ENCODE results near the gene TXK.

The TXK gene

GRCh38 chr4:48044298-48044697 lies 89.8 kb downstream of the TXK start:
- H2BK120ac ChIP-seq (ENCODE audit: low read depth, low read length), result no peak overlapping the region
- no peaks in the 10 kb centered on the region for H3K27me3 ChIP-seq (ENCODE audit: insufficient read depth, low read length, poor library complexity)
- H3K23ac ChIP-seq (ENCODE audit: low read length), result no peak overlapping the region
- H3K4ac ChIP-seq (ENCODE audit: low read depth, low read length), result no peak overlapping the region
- no peaks in the 10 kb centered on the region for H3K36me3 ChIP-seq (ENCODE audit: control insufficient read depth, insufficient read depth, low read length)
- H3K4me3 ChIP-seq (ENCODE audit: low read length), result no peak overlapping the region
- DNase-seq, result no peak
- H4K5ac ChIP-seq (ENCODE audit: low read length), result no peak overlapping the region
- H4K8ac ChIP-seq (ENCODE audit: low read depth, low read length), result no peak overlapping the region
- no peak overlapping the region for H3K9ac ChIP-seq (ENCODE audit: low read length)
- no peaks in the 10 kb centered on the region for H3K79me2 ChIP-seq (ENCODE audit: control insufficient read depth, insufficient read depth, low read length)
- H3K18ac ChIP-seq (ENCODE audit: low read length), result no peak overlapping the region
- H2BK15ac ChIP-seq (replicated peaks; ENCODE audit: low read depth), result no peak overlapping the region
- WGBS (ENCODE audit: extremely low coverage, insufficient coverage, low lambda C conversion rate), result no CpG with 5 or more reads among the region's 2 CpGs
- H3K27ac ChIP-seq (ENCODE audit: low read depth, low read length), result no peak overlapping the region
- no peak overlapping the region for H2AK5ac ChIP-seq (ENCODE audit: low read length)
- no peak overlapping the region for H2BK5ac ChIP-seq (ENCODE audit: low read length)
- no peak overlapping the region for H3K56ac ChIP-seq (ENCODE audit: low read length)
- no peak overlapping the region for H3K4me2 ChIP-seq (ENCODE audit: low read length)
- H3K4me1 ChIP-seq (ENCODE audit: control insufficient read depth, low read depth, low read length), result no peaks in the 10 kb centered on the region
- no peaks in the 10 kb centered on the region for H3K79me1 ChIP-seq (ENCODE audit: low read length)

- H3K4me3 ChIP-seq (ENCODE audit: low read length), result no peak overlapping the region
- H3K27ac ChIP-seq (ENCODE audit: low read depth, low read length), result no peak overlapping the region
- no CpG with 5 or more reads among the region's 2 CpGs for WGBS (ENCODE audit: extremely low coverage, insufficient coverage, low lambda C conversion rate)
- H3K18ac ChIP-seq (ENCODE audit: low read length), result no peak overlapping the region
- H2BK15ac ChIP-seq (replicated peaks; ENCODE audit: low read depth), result no peak overlapping the region
- H3K9ac ChIP-seq (ENCODE audit: low read length), result no peak overlapping the region
- H3K23ac ChIP-seq (ENCODE audit: low read length), result no peak overlapping the region
- no peaks in the 10 kb centered on the region for H3K79me1 ChIP-seq (ENCODE audit: low read length)
- H3K36me3 ChIP-seq (ENCODE audit: control insufficient read depth, insufficient read depth, low read length), result no peaks in the 10 kb centered on the region
- no peak overlapping the region for H2BK5ac ChIP-seq (ENCODE audit: low read length)
- no peak for DNase-seq
- no peak overlapping the region for H2BK120ac ChIP-seq (ENCODE audit: low read depth, low read length)
- H3K79me2 ChIP-seq (ENCODE audit: control insufficient read depth, insufficient read depth, low read length), result no peaks in the 10 kb centered on the region
- H4K8ac ChIP-seq (ENCODE audit: low read depth, low read length), result no peak overlapping the region
- H3K4me2 ChIP-seq (ENCODE audit: low read length), result no peak overlapping the region
- H3K56ac ChIP-seq (ENCODE audit: low read length), result no peak overlapping the region
- no peaks in the 10 kb centered on the region for H3K4me1 ChIP-seq (ENCODE audit: control insufficient read depth, low read depth, low read length)
- H3K27me3 ChIP-seq (ENCODE audit: insufficient read depth, low read length, poor library complexity), result no peaks in the 10 kb centered on the region
- H3K4ac ChIP-seq (ENCODE audit: low read depth, low read length), result no peak overlapping the region
- H2AK5ac ChIP-seq (ENCODE audit: low read length), result no peak overlapping the region
- H4K5ac ChIP-seq (ENCODE audit: low read length), result no peak overlapping the region
Measured at GRCh38 chr4:48043504-48043903, 90.5 kb downstream of the TXK start.

GRCh38 chr4:48042979-48043461 lies 91.0 kb downstream of the TXK start:
- no CpG with 5 or more reads among the region's 3 CpGs for WGBS (ENCODE audit: extremely low coverage, insufficient coverage, low lambda C conversion rate)
- peak; percentile 11 for DNase-seq

GRCh38 chr4:48041535-48042137 lies 92.4 kb downstream of the TXK start:
- H3K4me1 ChIP-seq (ENCODE audit: control insufficient read depth, low read depth, low read length), result no peaks in the 10 kb centered on the region
- no peak overlapping the region for H3K27ac ChIP-seq (ENCODE audit: low read depth, low read length)
- H3K79me1 ChIP-seq (ENCODE audit: low read length), result no peaks in the 10 kb centered on the region
- WGBS (ENCODE audit: extremely low coverage, insufficient coverage, low lambda C conversion rate), result no CpG with 5 or more reads among the region's 4 CpGs
- no peaks in the 10 kb centered on the region for H3K27me3 ChIP-seq (ENCODE audit: insufficient read depth, low read length, poor library complexity)
- no peak overlapping the region for H4K5ac ChIP-seq (ENCODE audit: low read length)
- H3K4me3 ChIP-seq (ENCODE audit: low read length), result no peak overlapping the region
- no peak overlapping the region for H3K4me2 ChIP-seq (ENCODE audit: low read length)
- no peak overlapping the region for H3K9ac ChIP-seq (ENCODE audit: low read length)
- H3K56ac ChIP-seq (ENCODE audit: low read length), result no peak overlapping the region
- no peak overlapping the region for H3K23ac ChIP-seq (ENCODE audit: low read length)
- no peak overlapping the region for H2BK120ac ChIP-seq (ENCODE audit: low read depth, low read length)
- H2BK15ac ChIP-seq (replicated peaks; ENCODE audit: low read depth), result no peak overlapping the region
- no peak for DNase-seq
- no peak overlapping the region for H2AK5ac ChIP-seq (ENCODE audit: low read length)
- H2BK5ac ChIP-seq (ENCODE audit: low read length), result no peak overlapping the region
- no peak overlapping the region for H3K18ac ChIP-seq (ENCODE audit: low read length)
- no peak overlapping the region for H4K8ac ChIP-seq (ENCODE audit: low read depth, low read length)
- no peak overlapping the region for H3K4ac ChIP-seq (ENCODE audit: low read depth, low read length)
- H3K79me2 ChIP-seq (ENCODE audit: control insufficient read depth, insufficient read depth, low read length), result no peaks in the 10 kb centered on the region
- no peaks in the 10 kb centered on the region for H3K36me3 ChIP-seq (ENCODE audit: control insufficient read depth, insufficient read depth, low read length)

More at GRCh38 chr4:48042979-48043461, 91.0 kb downstream of the TXK start:
- Histone ChIP-seq H3K27ac (ENCODE audit: low read depth, low read length) (no peak overlapping the region), H2BK120ac (ENCODE audit: low read depth, low read length) (no peak overlapping the region), H3K4me2 (ENCODE audit: low read length) (no peak overlapping the region), H4K5ac (ENCODE audit: low read length) (no peak overlapping the region), H3K18ac (ENCODE audit: low read length) (no peak overlapping the region), H3K27me3 (ENCODE audit: insufficient read depth, low read length, poor library complexity) (no peaks in the 10 kb centered on the region), H4K8ac (ENCODE audit: low read depth, low read length) (no peak overlapping the region), H2AK5ac (ENCODE audit: low read length) (no peak overlapping the region), H3K79me1 (ENCODE audit: low read length) (no peaks in the 10 kb centered on the region), H3K23ac (ENCODE audit: low read length) (no peak overlapping the region), H3K4ac (ENCODE audit: low read depth, low read length) (no peak overlapping the region), H3K79me2 (ENCODE audit: control insufficient read depth, insufficient read depth, low read length) (no peaks in the 10 kb centered on the region), H3K9ac (ENCODE audit: low read length) (no peak overlapping the region), H3K56ac (ENCODE audit: low read length) (no peak overlapping the region), H2BK15ac (replicated peaks; ENCODE audit: low read depth) (no peak overlapping the region), H3K36me3 (ENCODE audit: control insufficient read depth, insufficient read depth, low read length) (no peaks in the 10 kb centered on the region), H2BK5ac (ENCODE audit: low read length) (no peak overlapping the region), H3K4me3 (ENCODE audit: low read length) (no peak overlapping the region), H3K4me1 (ENCODE audit: control insufficient read depth, low read depth, low read length) (no peaks in the 10 kb centered on the region)

- no peak overlapping the region for H2BK15ac ChIP-seq (replicated peaks; ENCODE audit: low read depth)
- H3K4me3 ChIP-seq (ENCODE audit: low read length), result no peak overlapping the region
- H2AK5ac ChIP-seq (ENCODE audit: low read length), result no peak overlapping the region
- H3K4ac ChIP-seq (ENCODE audit: low read depth, low read length), result no peak overlapping the region
- no peak overlapping the region for H3K56ac ChIP-seq (ENCODE audit: low read length)
- H3K79me2 ChIP-seq (ENCODE audit: control insufficient read depth, insufficient read depth, low read length), result no peaks in the 10 kb centered on the region
- H3K27me3 ChIP-seq (ENCODE audit: insufficient read depth, low read length, poor library complexity), result no peaks in the 10 kb centered on the region
- no peaks in the 10 kb centered on the region for H3K4me1 ChIP-seq (ENCODE audit: control insufficient read depth, low read depth, low read length)
- no peak overlapping the region for H3K18ac ChIP-seq (ENCODE audit: low read length)
- no peaks in the 10 kb centered on the region for H3K36me3 ChIP-seq (ENCODE audit: control insufficient read depth, insufficient read depth, low read length)
- H4K5ac ChIP-seq (ENCODE audit: low read length), result no peak overlapping the region
- no peak overlapping the region for H2BK120ac ChIP-seq (ENCODE audit: low read depth, low read length)
- H3K9ac ChIP-seq (ENCODE audit: low read length), result no peak overlapping the region
- no peak overlapping the region for H3K4me2 ChIP-seq (ENCODE audit: low read length)
- H3K27ac ChIP-seq (ENCODE audit: low read depth, low read length), result no peak overlapping the region
- no peak overlapping the region for H2BK5ac ChIP-seq (ENCODE audit: low read length)
- H4K8ac ChIP-seq (ENCODE audit: low read depth, low read length), result no peak overlapping the region
- H3K79me1 ChIP-seq (ENCODE audit: low read length), result no peaks in the 10 kb centered on the region
- H3K23ac ChIP-seq (ENCODE audit: low read length), result no peak overlapping the region
- DNase-seq, result no peak
Measured at GRCh38 chr4:48039561-48039960, 94.5 kb downstream of the TXK start.

- Histone ChIP-seq H2AK5ac (ENCODE audit: low read length) (no peak overlapping the region), H3K27me3 (ENCODE audit: insufficient read depth, low read length, poor library complexity) (no peaks in the 10 kb centered on the region), H3K4me3 (ENCODE audit: low read length) (no peak overlapping the region), H4K8ac (ENCODE audit: low read depth, low read length) (no peak overlapping the region), H3K27ac (ENCODE audit: low read depth, low read length) (no peak overlapping the region), H3K4me2 (ENCODE audit: low read length) (no peak overlapping the region), H3K79me2 (ENCODE audit: control insufficient read depth, insufficient read depth, low read length) (no peaks in the 10 kb centered on the region), H3K18ac (ENCODE audit: low read length) (no peak overlapping the region), H4K5ac (ENCODE audit: low read length) (no peak overlapping the region), H3K36me3 (ENCODE audit: control insufficient read depth, insufficient read depth, low read length) (no peaks in the 10 kb centered on the region), H3K4me1 (ENCODE audit: control insufficient read depth, low read depth, low read length) (no peaks in the 10 kb centered on the region), H3K79me1 (ENCODE audit: low read length) (no peaks in the 10 kb centered on the region), H3K56ac (ENCODE audit: low read length) (no peak overlapping the region), H2BK120ac (ENCODE audit: low read depth, low read length) (no peak overlapping the region), H3K23ac (ENCODE audit: low read length) (no peak overlapping the region), H3K4ac (ENCODE audit: low read depth, low read length) (no peak overlapping the region), H3K9ac (ENCODE audit: low read length) (no peak overlapping the region), H2BK5ac (ENCODE audit: low read length) (no peak overlapping the region), H2BK15ac (replicated peaks; ENCODE audit: low read depth) (no peak overlapping the region)
- WGBS (ENCODE audit: extremely low coverage, insufficient coverage, low lambda C conversion rate), result no CpG with 5 or more reads among the region's 2 CpGs
- DNase-seq, result no peak
Measured at GRCh38 chr4:48038666-48039065, 95.4 kb downstream of the TXK start.

Data from mesendoderm (in vitro differentiated cells).